ENCODE measurements around the gene CYP1A2. TPM values are rescaled to one million over a fixed set of nuclear protein-coding genes. Genes with fewer than 3 reads are reported as not detected.

The CYP1A2 gene, protein sequence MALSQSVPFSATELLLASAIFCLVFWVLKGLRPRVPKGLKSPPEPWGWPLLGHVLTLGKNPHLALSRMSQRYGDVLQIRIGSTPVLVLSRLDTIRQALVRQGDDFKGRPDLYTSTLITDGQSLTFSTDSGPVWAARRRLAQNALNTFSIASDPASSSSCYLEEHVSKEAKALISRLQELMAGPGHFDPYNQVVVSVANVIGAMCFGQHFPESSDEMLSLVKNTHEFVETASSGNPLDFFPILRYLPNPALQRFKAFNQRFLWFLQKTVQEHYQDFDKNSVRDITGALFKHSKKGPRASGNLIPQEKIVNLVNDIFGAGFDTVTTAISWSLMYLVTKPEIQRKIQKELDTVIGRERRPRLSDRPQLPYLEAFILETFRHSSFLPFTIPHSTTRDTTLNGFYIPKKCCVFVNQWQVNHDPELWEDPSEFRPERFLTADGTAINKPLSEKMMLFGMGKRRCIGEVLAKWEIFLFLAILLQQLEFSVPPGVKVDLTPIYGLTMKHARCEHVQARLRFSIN
- not detected in 2 replicates for total RNA-seq

DNA sequence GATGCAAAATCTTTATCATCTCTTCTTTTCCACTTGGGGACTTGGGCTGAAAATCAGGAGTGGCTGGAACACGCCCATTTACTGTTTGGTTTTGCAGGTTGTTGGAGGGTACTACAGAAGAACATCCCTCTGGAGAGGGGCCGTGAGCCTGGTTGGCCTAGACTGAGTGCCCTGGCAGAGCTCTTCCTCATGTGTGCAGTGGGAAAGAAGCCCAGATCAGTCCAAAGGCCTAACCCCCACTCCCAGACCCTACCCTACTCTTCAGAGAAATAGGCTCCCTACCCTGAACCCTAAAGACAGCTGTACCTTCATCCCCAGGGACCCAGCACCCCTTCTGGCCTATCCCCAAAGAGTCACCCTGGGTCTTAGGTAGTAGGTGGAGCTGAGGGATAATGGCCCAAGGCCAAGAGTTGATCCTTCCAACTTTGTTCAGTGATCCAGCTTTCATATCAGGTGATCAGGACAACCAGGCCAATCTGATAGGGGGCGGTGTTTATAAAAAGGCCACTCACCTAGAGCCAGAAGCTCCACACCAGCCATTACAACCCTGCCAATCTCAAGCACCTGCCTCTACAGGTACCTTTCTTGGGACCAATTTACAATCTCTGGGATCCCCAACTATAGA lies at the start of gene CYP1A2:
Gene CYP1A2, plus strand, starts transcription at position 524 of the 625 bp plus-strand sequence. CDS start 894 bp downstream, outside the sequence.
- TF ChIP-seq, protein P1, sequence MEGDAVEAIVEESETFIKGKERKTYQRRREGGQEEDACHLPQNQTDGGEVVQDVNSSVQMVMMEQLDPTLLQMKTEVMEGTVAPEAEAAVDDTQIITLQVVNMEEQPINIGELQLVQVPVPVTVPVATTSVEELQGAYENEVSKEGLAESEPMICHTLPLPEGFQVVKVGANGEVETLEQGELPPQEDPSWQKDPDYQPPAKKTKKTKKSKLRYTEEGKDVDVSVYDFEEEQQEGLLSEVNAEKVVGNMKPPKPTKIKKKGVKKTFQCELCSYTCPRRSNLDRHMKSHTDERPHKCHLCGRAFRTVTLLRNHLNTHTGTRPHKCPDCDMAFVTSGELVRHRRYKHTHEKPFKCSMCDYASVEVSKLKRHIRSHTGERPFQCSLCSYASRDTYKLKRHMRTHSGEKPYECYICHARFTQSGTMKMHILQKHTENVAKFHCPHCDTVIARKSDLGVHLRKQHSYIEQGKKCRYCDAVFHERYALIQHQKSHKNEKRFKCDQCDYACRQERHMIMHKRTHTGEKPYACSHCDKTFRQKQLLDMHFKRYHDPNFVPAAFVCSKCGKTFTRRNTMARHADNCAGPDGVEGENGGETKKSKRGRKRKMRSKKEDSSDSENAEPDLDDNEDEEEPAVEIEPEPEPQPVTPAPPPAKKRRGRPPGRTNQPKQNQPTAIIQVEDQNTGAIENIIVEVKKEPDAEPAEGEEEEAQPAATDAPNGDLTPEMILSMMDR (IDR thresholded peaks at IDR 0.05; ENCODE audit: insufficient read depth, low read depth, low read length), result no peak
- no peak for DNase-seq (ENCODE audit: low read depth)
- H3K4me3 ChIP-seq (ENCODE audit: low read depth, low read length), result no peak within 1 kb of the TSS

DNA sequence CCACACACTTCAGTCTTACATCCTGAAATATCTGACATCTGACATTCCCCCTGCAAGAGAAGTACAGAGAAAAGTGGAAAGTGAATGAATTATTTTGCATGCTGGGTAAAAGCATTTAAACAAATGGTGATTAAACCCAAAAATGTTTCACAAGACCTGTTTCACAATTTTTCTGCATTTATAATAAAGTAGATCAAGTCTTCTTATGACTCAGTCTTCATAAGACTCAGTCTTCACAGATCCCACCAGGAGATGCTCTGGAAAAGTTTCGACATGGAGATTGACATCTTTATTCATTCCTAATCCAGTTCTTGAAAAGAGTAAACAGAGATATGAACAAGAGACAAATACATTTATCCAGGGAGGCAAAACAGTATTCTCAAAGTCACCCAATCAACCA lies 39.6 kb upstream of the CYP1A2 start:
- DNase-seq (ENCODE audit: low read depth), result peak; percentile 63
- no peak overlapping the region for H3K4me3 ChIP-seq (ENCODE audit: low read depth, low read length)
- TF ChIP-seq, protein P1 (IDR thresholded peaks at IDR 0.05; ENCODE audit: insufficient read depth, low read depth, low read length), result no peak

DNA sequence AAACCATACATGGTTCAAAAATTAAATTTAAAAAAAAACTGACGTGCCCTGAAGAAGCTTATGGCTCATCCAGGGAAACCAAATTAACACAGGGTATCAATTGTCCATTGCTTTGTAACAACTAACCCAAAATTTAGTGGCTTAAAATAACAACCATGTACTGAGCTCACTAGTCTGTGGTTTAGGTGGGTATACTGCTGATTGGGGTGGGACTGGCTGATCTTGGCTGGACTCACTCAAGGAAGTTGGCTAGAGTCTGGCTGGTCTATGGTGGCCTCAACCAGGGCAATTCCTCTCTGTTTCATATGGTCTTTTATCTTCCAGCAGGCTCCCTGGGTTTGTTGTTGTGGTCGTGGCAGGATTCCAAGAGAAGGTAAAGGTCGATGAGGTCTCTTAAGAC lies 38.8 kb upstream of the CYP1A2 start:
- TF ChIP-seq, protein P1 (IDR thresholded peaks at IDR 0.05; ENCODE audit: insufficient read depth, low read depth, low read length), result no peak
- DNase-seq (ENCODE audit: low read depth), result no peak

DNA sequence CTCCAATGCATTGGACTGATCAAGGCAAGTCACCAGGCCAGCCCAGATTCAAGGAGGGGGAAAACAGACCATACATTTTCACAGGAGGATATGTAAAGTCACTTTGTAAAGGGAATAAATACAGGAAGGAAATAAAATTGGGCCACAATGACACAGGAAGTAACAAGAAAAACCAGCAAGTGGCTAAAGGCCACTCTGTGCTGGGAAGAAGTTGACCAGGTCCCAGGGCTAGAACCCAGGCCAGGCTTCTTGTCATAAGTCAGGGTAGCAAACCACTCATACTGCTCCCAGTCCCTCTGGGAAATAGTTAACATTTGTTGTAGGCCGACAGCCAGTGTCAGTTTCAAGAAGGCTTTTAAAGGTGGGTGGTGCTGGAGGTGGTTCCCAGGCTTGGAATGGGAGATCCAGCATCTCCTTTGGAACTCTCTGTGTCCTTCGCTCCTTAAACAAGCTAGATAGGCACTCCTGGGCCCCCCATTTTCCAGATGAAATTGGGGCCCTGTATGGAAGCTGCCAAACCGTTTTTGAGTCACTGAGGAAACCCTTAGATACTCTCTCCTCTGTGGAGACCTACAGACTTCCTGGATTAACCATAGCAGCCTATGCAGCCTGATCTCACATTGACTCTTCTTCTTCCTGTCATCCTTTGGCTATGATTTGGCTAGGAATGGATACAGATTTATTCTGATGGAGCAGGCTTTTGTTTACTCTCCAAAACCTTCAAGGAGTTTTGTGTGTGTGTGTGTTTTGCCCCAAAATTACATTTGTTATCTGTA lies 38.1 kb upstream of the CYP1A2 start:
- H3K4me3 ChIP-seq (ENCODE audit: low read depth, low read length), result no peak overlapping the region
- no peak for DNase-seq (ENCODE audit: low read depth)
- TF ChIP-seq, protein P1 (IDR thresholded peaks at IDR 0.05; ENCODE audit: insufficient read depth, low read depth, low read length), result no peak

More for the DNA sequence above, 38.8 kb upstream of the CYP1A2 start:
- no peak overlapping the region for H3K4me3 ChIP-seq (ENCODE audit: low read depth, low read length)

DNA sequence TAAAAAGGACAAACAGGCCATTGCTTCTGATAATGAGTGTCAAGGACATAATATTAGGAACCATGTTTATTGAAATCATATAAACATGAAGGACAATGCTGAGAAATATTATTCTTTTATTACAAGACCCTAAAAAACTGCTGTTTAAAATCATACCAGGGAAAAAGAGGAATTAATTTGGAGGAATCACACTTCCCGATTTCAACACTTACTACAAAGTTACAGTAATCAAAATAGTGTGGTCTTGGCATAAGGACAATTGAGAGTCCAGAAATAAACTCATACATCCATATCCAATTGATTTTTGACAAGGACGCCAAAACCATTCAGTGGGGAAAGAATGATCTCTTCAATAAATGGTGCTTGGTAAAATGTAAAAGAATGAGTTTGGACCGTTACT lies 36.3 kb upstream of the CYP1A2 start:
- TF ChIP-seq, protein P1 (IDR thresholded peaks at IDR 0.05; ENCODE audit: insufficient read depth, low read depth, low read length), result no peak
- H3K4me3 ChIP-seq (ENCODE audit: low read depth, low read length), result no peak overlapping the region

DNA sequence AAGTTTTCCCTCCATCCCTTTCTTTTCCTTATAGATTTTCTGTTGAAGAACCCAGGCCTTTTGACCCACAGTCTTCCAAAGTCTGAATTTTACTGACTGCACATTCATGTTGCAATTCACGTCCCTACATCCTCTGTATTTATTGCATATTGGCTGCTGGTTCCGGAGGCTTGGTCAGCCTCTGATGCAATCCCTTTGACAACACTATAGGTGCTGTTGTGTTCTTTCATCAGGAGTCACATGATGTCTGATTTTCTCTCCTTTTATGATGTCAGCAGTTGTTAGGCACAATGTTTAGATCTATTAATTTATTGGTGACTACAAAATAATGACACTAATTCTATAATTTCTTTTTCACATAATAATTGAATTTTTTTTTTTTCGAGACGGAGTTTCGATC lies 32.0 kb upstream of the CYP1A2 start:
- H3K4me3 ChIP-seq (ENCODE audit: low read depth, low read length), result no peak overlapping the region
- peak; percentile 20 for DNase-seq (ENCODE audit: low read depth)
- TF ChIP-seq, protein P1 (IDR thresholded peaks at IDR 0.05; ENCODE audit: insufficient read depth, low read depth, low read length), result no peak

More for the DNA sequence above, 36.3 kb upstream of the CYP1A2 start:
- no peak for DNase-seq (ENCODE audit: low read depth)
